CD4-positive, alpha-beta T cell (primary cell): ENCODE measurements around the gene MZT1. TPM values are rescaled to one million over a fixed set of nuclear protein-coding genes. Genes with fewer than 3 reads are reported as not detected.

Source experiments
- ATAC-seq: fragments of 200-7000 bp; cut with Tn5 transposase; one replicate; pipeline ENCODE4 v1.10.0; 2022; ENCODE audit warnings: mild to moderate bottlenecking; ENCODE audit not compliant: poor library complexity
- CTCF ChIA-PET: fragments of 350-600 bp; sonication (Branson Sonifier 250); formaldehyde crosslinking; loops from one replicate; lab custom pipeline; 2021; ENCODE audit warnings: antibody characterized with exemption, inconsistent platforms; lab: Charles Lee
- POLR2A ChIA-PET: fragments of 350-600 bp; sonication (Branson Sonifier 250); formaldehyde crosslinking; loops from one replicate; lab custom pipeline; 2021; ENCODE audit warnings: antibody characterized with exemption, inconsistent platforms; lab: Charles Lee
- DNase-seq, 14 experiments: peaks; one replicate each; pipeline ENCODE4 v3.0.0-alpha.2; 2013 to 2020; ENCODE audit warnings: mixed read lengths in 2 of 14
- H3K27ac ChIP-seq, 2 donors: one replicate each; pipeline versions ENCODE4 v1.5.1 to v1.7.0; 2013; ENCODE audit warnings: low read length in 2 of 2, low read depth in 1 of 2, mild to moderate bottlenecking in 1 of 2
- H3K27me3 ChIP-seq, 2 experiments: 1 replicate in 1 of 2; 2 replicates in 1 of 2; pipeline versions ENCODE4 v1.6.1 to v1.7.0; 2013; ENCODE audit warnings: low read length in 2 of 2, control low read depth in 1 of 2, mild to moderate bottlenecking in 1 of 2, moderate library complexity in 1 of 2; ENCODE audit not compliant: insufficient read depth in 2 of 2, control insufficient read depth in 1 of 2
- H3K36me3 ChIP-seq: one replicate; pipeline ENCODE4 v1.6.1; 2013; ENCODE audit warnings: low read length, control low read depth; ENCODE audit not compliant: insufficient read depth
- H3K4me1 ChIP-seq: one replicate; pipeline ENCODE4 v1.6.1; 2013; ENCODE audit warnings: low read length, control low read depth; ENCODE audit not compliant: insufficient read depth
- H3K4me3 ChIP-seq: one replicate; pipeline ENCODE4 v1.5.1; 2013; ENCODE audit warnings: mild to moderate bottlenecking, low read length, moderate library complexity
- H3K9me3 ChIP-seq, 2 experiments: 1 replicate in 1 of 2; 2 replicates in 1 of 2; pipeline versions ENCODE4 v1.6.1 to v1.7.0; 2013; ENCODE audit warnings: low read length in 2 of 2, mild to moderate bottlenecking in 2 of 2, control low read depth in 1 of 2, moderate library complexity in 1 of 2; ENCODE audit not compliant: control insufficient read depth in 1 of 2, insufficient read depth in 1 of 2
- H3K27ac Mint-ChIP-seq: one replicate; pipeline ENCODE4 v1.8.0; 2020; ENCODE audit warnings: mixed read lengths
- H3K27me3 Mint-ChIP-seq: one replicate; pipeline ENCODE4 v1.8.0; 2021; ENCODE audit warnings: mixed read lengths
- H3K36me3 Mint-ChIP-seq: one replicate; pipeline ENCODE4 v1.8.0; 2021; ENCODE audit warnings: low read depth, mixed read lengths
- H3K4me1 Mint-ChIP-seq: one replicate; pipeline ENCODE4 v1.8.0; 2021; ENCODE audit warnings: low read depth, mixed read lengths
- H3K4me3 Mint-ChIP-seq: one replicate; pipeline ENCODE4 v1.8.0; 2020; ENCODE audit warnings: mild to moderate bottlenecking, mixed read lengths
- H3K9me3 Mint-ChIP-seq: one replicate; pipeline ENCODE4 v1.8.0; 2020; ENCODE audit warnings: mixed read lengths
- intact Hi-C, 2 experiments: fragments of 100-400 bp; cut with DNase I in 1 of 2; cut with micrococcal nuclease in 1 of 2; formaldehyde crosslinking; loops; one replicate each; pipeline versions ENCODE4 v1.15.1 to v1.9.0; 2023 to 2025; cut with DNase I, micrococcal nuclease
- total RNA-seq, 174 experiments: library from RNA in 2 of 174; stranded (reverse) in 2 of 174; gene quantifications; one replicate each; pipeline ENCODE4 v1.2.3 and lab custom pipeline; 2021 to 2026
- TF ChIP-seq, protein P1 (sequence below): fragments of 200-600 bp; IDR thresholded peaks from one replicate; pipeline ENCODE4 v1.8.0; 2022; ENCODE audit warnings: antibody characterized with exemption, mild to moderate bottlenecking

MZT1 gene
- total RNA-seq, 2 experiments from 2014 or later, result 5.1 to 6.2 TPM

DNA sequence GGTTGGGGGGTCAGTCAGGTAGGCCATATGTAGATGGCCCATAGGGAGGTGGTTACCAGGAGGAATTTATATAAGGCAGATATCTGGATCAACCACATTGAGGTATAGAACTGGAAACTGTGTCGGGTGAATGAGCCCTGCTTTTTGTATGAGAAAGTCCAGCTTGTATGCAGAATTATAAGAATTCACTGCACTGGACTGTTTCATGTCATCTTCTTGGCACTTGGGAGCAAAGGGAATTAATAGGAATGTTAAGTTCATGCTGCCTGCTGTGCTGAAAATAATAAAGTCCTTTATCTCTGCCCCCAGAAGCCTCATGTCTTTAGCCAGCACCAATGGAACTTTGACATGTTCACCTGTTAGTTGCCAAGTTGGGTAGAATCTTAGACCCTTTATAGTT, 12.6 kb upstream of the MZT1 start:
- CTCF ChIA-PET, result no interaction called here
- H3K36me3 ChIP-seq, result peaks cover 48% of the 10 kb centered on the region
- H3K4me3 ChIP-seq, result no peak overlapping the region
- no peak overlapping the region for H3K27ac ChIP-seq
- Mint-ChIP-seq H3K9me3 (no peaks in the 10 kb centered on the region), H3K36me3 (peaks cover 69% of the 10 kb centered on the region), H3K4me1 (peaks cover 9% of the 10 kb centered on the region), H3K27ac (no peak overlapping the region), H3K4me3 (no peak overlapping the region), H3K27me3 (no peaks in the 10 kb centered on the region)
- POLR2A ChIA-PET, result interaction anchor here (0.7 kb wide), 1 partner anchor 8 kb away, joined by 3 read pairs; no protein-coding TSS in a partner anchor
- DNase-seq (no peak), ATAC-seq (no peak)
- TF ChIP-seq, protein P1, sequence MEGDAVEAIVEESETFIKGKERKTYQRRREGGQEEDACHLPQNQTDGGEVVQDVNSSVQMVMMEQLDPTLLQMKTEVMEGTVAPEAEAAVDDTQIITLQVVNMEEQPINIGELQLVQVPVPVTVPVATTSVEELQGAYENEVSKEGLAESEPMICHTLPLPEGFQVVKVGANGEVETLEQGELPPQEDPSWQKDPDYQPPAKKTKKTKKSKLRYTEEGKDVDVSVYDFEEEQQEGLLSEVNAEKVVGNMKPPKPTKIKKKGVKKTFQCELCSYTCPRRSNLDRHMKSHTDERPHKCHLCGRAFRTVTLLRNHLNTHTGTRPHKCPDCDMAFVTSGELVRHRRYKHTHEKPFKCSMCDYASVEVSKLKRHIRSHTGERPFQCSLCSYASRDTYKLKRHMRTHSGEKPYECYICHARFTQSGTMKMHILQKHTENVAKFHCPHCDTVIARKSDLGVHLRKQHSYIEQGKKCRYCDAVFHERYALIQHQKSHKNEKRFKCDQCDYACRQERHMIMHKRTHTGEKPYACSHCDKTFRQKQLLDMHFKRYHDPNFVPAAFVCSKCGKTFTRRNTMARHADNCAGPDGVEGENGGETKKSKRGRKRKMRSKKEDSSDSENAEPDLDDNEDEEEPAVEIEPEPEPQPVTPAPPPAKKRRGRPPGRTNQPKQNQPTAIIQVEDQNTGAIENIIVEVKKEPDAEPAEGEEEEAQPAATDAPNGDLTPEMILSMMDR, result no peak
- H3K27me3 ChIP-seq, result no peaks in the 10 kb centered on the region
- intact Hi-C loops, result no loop called here
- H3K9me3 ChIP-seq, result no peaks in the 10 kb centered on the region
- H3K4me1 ChIP-seq, result no peaks in the 10 kb centered on the region

DNA sequence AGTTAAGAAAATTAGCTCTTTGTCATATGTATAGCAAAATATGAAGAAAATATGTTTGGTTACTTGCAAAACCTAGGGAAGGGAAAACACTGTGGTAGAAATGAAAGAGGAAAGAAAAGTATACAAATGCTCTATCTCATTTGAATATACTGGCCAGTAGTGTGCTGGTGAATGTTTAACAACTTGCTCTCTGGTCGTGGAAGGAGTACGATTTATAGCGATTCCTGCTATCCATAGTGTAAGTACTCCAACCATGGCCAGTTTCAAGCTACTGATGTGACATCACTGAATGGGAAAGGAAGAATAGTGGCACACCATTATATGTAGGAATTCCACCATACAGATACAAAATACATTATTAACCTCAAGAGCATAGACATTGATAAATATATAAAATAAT, 9.6 kb upstream of the MZT1 start:
- H3K4me3 Mint-ChIP-seq, result no peak overlapping the region
- no peak for ATAC-seq
- ChIA-PET POLR2A (interaction anchor here (1.0 kb wide), 1 partner anchor 9 kb away, joined by 3 read pairs; the partner anchor contains the start of gene BORA), CTCF (no interaction called here)
- TF ChIP-seq, protein P1, result no peak
- Histone ChIP-seq H3K4me3 (no peak overlapping the region), H3K27me3 (no peaks in the 10 kb centered on the region), H3K27ac (no peak overlapping the region), H3K36me3 (peaks cover 47% of the 10 kb centered on the region), H3K9me3 (no peaks in the 10 kb centered on the region), H3K4me1 (no peaks in the 10 kb centered on the region)
- intact Hi-C loops, result no loop called here
- H3K4me1 Mint-ChIP-seq, result peaks cover 14% of the 10 kb centered on the region
- no peaks in the 10 kb centered on the region for H3K27me3 Mint-ChIP-seq
- H3K27ac Mint-ChIP-seq, result no peak overlapping the region
- no peaks in the 10 kb centered on the region for H3K9me3 Mint-ChIP-seq
- H3K36me3 Mint-ChIP-seq, result peaks cover 70% of the 10 kb centered on the region
- no peak for DNase-seq

DNA sequence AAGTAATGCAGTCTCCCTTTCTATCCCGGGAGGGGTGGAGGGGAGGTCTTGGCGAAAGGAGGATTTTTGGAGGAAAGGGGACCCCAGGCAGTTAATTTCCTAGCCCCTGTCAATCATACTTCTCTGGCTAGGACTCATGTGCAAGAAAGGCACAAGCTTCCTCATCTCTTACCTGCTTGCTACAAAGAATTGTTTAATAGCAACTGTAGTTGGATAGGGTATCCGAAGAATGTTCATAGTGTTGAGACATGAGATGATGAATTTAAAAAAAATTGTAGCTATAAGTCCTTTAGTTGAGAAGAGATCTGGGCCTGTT, 819 bp upstream of the MZT1 start:
- H3K27ac Mint-ChIP-seq, result peak overlapping the region; percentile 77
- peak overlapping the region; percentile 94 for H3K4me3 Mint-ChIP-seq
- peaks cover 10% of the 10 kb centered on the region for H3K36me3 ChIP-seq
- no peaks in the 10 kb centered on the region for H3K9me3 ChIP-seq
- POLR2A ChIA-PET, result interaction anchor here (0.6 kb wide), 1 partner anchor 9 kb away, joined by 3 read pairs; no protein-coding TSS in a partner anchor
- no peaks in the 10 kb centered on the region for H3K9me3 Mint-ChIP-seq
- peak in 1 of 14 experiments; percentile 5 for DNase-seq
- H3K4me1 ChIP-seq, result peaks cover 26% of the 10 kb centered on the region
- TF ChIP-seq, protein P1, result no peak
- intact Hi-C loops, result loop anchor here in 1 of 2 experiments (2.0 to 10.0 kb wide), 2 partner anchors 53 to 1433 kb away; partner anchors contain the start of gene DIS3
- no peak for ATAC-seq
- H3K27ac ChIP-seq, result peak overlapping the region in 1 of 2 donors; percentile 52
- no peaks in the 10 kb centered on the region for H3K27me3 ChIP-seq
- CTCF ChIA-PET, result interaction anchor here (1.3 kb wide), 1 partner anchor 25 kb away, joined by 4 read pairs; no protein-coding TSS in a partner anchor
- H3K4me1 Mint-ChIP-seq, result peaks cover 70% of the 10 kb centered on the region
- peaks cover 42% of the 10 kb centered on the region for H3K36me3 Mint-ChIP-seq
- no peaks in the 10 kb centered on the region for H3K27me3 Mint-ChIP-seq
- H3K4me3 ChIP-seq, result peak overlapping the region; percentile 96
